ENCODE data around the gene SAPCD2.

DNA sequence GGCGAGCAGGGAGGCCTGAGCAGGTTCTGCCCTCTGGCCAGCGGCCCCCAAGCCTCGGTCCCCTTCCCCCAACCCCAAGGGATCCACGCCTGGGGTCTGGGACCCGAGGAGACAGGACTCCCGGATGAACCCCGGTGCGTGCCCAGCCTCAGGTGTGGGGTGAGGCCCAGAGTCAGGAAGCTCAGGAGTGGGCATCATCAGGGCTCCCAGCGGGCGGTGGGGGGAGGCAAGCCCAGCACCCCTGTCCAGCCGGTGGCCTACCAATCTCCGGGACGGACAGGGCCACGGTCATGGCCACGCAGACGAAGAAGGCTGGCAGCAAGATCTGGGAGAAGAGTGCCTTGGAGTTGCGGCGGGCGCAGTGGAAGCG lies 56.8 kb downstream of the SAPCD2 start:
- TF ChIP-seq, protein P1, sequence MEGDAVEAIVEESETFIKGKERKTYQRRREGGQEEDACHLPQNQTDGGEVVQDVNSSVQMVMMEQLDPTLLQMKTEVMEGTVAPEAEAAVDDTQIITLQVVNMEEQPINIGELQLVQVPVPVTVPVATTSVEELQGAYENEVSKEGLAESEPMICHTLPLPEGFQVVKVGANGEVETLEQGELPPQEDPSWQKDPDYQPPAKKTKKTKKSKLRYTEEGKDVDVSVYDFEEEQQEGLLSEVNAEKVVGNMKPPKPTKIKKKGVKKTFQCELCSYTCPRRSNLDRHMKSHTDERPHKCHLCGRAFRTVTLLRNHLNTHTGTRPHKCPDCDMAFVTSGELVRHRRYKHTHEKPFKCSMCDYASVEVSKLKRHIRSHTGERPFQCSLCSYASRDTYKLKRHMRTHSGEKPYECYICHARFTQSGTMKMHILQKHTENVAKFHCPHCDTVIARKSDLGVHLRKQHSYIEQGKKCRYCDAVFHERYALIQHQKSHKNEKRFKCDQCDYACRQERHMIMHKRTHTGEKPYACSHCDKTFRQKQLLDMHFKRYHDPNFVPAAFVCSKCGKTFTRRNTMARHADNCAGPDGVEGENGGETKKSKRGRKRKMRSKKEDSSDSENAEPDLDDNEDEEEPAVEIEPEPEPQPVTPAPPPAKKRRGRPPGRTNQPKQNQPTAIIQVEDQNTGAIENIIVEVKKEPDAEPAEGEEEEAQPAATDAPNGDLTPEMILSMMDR (IDR thresholded peaks at IDR 0.05), result no peak
- TF ChIP-seq POLR2AphosphoS5 (IDR thresholded peaks at IDR 0.05; ENCODE audit: insufficient read depth in 1 of 2, low read depth in 1 of 2), result no peak
- no peak for TF ChIP-seq POLR2A (IDR thresholded peaks at IDR 0.05)
